Measurements from ENCODE around the gene CDC5L. TPM values are rescaled to one million over a fixed set of nuclear protein-coding genes. Genes with fewer than 3 reads are reported as not detected.
"Not testable (repeated sequence)": the region's sequence is repeated elsewhere in the genome, so short reads cannot be mapped to it uniquely, and the experiment has no call there.

Gene CDC5L
- polyA plus RNA-seq, 1 of the 3 experiments (the other 2 are of a cell fraction) = 6.0 TPM

DNA sequence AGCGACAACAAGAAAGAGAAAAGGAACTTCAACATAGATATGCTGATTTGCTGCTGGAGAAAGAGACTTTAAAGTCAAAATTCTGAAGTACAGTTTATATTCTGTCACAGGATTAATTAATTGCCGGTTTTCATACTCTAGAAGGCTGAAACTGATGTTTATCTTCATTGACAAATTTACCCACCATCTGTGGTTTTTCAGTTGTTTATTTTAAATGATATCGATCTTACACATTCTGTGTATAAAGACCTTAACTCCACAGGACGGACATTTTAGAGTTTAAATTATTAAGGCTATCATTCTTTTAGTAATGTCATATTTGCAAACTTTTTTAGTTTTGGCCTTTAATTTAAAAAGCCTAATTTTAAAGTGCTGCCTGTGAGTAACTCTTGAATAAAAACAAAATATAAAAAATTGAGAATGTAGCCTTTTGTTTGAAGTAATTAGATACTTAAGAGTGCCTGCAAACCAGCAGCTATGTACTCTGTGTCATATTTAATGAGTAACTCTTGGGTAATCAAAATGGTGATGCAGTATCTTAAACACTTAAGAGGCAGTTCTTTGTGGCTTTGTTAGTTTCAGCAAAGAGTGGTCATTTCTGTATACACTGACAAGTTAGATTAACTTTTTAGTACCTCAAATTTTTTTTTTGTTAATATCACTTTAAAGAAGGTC is 59.3 kb downstream of the CDC5L start (continued):
- TF ChIP-seq, protein P1, sequence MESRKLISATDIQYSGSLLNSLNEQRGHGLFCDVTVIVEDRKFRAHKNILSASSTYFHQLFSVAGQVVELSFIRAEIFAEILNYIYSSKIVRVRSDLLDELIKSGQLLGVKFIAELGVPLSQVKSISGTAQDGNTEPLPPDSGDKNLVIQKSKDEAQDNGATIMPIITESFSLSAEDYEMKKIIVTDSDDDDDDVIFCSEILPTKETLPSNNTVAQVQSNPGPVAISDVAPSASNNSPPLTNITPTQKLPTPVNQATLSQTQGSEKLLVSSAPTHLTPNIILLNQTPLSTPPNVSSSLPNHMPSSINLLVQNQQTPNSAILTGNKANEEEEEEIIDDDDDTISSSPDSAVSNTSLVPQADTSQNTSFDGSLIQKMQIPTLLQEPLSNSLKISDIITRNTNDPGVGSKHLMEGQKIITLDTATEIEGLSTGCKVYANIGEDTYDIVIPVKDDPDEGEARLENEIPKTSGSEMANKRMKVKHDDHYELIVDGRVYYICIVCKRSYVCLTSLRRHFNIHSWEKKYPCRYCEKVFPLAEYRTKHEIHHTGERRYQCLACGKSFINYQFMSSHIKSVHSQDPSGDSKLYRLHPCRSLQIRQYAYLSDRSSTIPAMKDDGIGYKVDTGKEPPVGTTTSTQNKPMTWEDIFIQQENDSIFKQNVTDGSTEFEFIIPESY (IDR thresholded peaks at IDR 0.05; ENCODE audit: borderline replicate concordance, low read depth) = no peak
- peak; percentile 31 for TF ChIP-seq TCF12 (IDR thresholded peaks at IDR 0.05)
- TF ChIP-seq EP300 (IDR thresholded peaks at IDR 0.05; ENCODE audit: borderline replicate concordance in 1 of 2, low read depth in 1 of 2, low read length in 1 of 2) = 0 out of 4 replicates have a peak, but pooled peaks of 1 of the 2 experiments have one; percentile 8
- no peak; the same call in 1 of the 2 replicates for TF ChIP-seq NFIC (IDR thresholded peaks at IDR 0.05; ENCODE audit: borderline replicate concordance)
- TF ChIP-seq, protein P2, sequence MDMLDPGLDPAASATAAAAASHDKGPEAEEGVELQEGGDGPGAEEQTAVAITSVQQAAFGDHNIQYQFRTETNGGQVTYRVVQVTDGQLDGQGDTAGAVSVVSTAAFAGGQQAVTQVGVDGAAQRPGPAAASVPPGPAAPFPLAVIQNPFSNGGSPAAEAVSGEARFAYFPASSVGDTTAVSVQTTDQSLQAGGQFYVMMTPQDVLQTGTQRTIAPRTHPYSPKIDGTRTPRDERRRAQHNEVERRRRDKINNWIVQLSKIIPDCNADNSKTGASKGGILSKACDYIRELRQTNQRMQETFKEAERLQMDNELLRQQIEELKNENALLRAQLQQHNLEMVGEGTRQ (IDR thresholded peaks at IDR 0.05; ENCODE audit: borderline replicate concordance, low read depth, low read length) = no peak
- no peak for TF ChIP-seq TEAD4 (IDR thresholded peaks at IDR 0.05; ENCODE audit: borderline replicate concordance, insufficient read depth)
- TF ChIP-seq, protein P3, sequence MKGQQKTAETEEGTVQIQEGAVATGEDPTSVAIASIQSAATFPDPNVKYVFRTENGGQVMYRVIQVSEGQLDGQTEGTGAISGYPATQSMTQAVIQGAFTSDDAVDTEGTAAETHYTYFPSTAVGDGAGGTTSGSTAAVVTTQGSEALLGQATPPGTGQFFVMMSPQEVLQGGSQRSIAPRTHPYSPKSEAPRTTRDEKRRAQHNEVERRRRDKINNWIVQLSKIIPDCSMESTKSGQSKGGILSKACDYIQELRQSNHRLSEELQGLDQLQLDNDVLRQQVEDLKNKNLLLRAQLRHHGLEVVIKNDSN (IDR thresholded peaks at IDR 0.05; ENCODE audit: borderline replicate concordance, low read depth) = no peak
- TF ChIP-seq SMC3 (IDR thresholded peaks at IDR 0.05; ENCODE audit: low read depth, low read length) = no peak
- no peak for TF ChIP-seq RAD21 (IDR thresholded peaks at IDR 0.05; ENCODE audit: low read length)
- TF ChIP-seq YY1 (IDR thresholded peaks at IDR 0.05; ENCODE audit: low read depth) = no peak
- TF ChIP-seq, protein P4, sequence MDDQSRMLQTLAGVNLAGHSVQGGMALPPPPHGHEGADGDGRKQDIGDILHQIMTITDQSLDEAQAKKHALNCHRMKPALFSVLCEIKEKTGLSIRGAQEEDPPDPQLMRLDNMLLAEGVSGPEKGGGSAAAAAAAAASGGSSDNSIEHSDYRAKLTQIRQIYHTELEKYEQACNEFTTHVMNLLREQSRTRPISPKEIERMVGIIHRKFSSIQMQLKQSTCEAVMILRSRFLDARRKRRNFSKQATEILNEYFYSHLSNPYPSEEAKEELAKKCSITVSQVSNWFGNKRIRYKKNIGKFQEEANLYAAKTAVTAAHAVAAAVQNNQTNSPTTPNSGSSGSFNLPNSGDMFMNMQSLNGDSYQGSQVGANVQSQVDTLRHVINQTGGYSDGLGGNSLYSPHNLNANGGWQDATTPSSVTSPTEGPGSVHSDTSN (IDR thresholded peaks at IDR 0.05) = peak; percentile 80
- TF ChIP-seq FOXJ3 (CRISPR knock-in tag; IDR thresholded peaks at IDR 0.05) = no peak
- TF ChIP-seq RCOR1 (IDR thresholded peaks at IDR 0.05; ENCODE audit: low read length) = no peak
- no peak for TF ChIP-seq CHD2 (IDR thresholded peaks at IDR 0.05; ENCODE audit: low read length, partially characterized antibody)
- TF ChIP-seq, protein P5, sequence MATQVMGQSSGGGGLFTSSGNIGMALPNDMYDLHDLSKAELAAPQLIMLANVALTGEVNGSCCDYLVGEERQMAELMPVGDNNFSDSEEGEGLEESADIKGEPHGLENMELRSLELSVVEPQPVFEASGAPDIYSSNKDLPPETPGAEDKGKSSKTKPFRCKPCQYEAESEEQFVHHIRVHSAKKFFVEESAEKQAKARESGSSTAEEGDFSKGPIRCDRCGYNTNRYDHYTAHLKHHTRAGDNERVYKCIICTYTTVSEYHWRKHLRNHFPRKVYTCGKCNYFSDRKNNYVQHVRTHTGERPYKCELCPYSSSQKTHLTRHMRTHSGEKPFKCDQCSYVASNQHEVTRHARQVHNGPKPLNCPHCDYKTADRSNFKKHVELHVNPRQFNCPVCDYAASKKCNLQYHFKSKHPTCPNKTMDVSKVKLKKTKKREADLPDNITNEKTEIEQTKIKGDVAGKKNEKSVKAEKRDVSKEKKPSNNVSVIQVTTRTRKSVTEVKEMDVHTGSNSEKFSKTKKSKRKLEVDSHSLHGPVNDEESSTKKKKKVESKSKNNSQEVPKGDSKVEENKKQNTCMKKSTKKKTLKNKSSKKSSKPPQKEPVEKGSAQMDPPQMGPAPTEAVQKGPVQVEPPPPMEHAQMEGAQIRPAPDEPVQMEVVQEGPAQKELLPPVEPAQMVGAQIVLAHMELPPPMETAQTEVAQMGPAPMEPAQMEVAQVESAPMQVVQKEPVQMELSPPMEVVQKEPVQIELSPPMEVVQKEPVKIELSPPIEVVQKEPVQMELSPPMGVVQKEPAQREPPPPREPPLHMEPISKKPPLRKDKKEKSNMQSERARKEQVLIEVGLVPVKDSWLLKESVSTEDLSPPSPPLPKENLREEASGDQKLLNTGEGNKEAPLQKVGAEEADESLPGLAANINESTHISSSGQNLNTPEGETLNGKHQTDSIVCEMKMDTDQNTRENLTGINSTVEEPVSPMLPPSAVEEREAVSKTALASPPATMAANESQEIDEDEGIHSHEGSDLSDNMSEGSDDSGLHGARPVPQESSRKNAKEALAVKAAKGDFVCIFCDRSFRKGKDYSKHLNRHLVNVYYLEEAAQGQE (IDR thresholded peaks at IDR 0.05; ENCODE audit: low read depth, low read length) = no peak
- no peak for TF ChIP-seq GABPA (IDR thresholded peaks at IDR 0.05; ENCODE audit: low read depth)
- no peak for TF ChIP-seq POLR2AphosphoS5 (IDR thresholded peaks at IDR 0.05; ENCODE audit: low read depth, low read length)

DNA sequence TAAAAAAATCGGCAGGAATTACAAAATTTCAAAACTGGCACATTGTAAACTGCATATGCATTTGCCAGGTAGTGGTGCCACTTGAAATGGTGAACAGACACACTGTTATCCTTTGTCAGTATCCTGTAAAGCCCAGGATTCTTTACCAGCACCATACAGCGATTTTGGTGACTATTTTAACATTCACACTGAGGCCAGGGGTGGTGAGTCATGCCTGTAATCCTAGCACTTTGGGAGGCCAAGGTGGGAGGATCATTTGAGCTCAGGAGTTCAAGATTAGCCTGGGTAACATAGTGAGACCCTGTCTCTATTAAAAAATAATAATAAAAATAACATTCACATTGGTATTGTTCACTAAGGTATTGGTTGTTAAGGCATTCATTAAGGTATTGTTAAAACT is 61.7 kb downstream of the CDC5L start:
- WGBS (ENCODE audit: low lambda C conversion rate) = 47% methylated on average over 2 of the region's 2 CpGs
- H3K9me3 ChIP-seq; POLR2A ChIA-PET; H2AFZ ChIP-seq (ENCODE audit: low read depth); H3K9ac ChIP-seq; H3K4me3 ChIP-seq (ENCODE audit: low read depth in 2 of 2, low read length in 1 of 2); DNase-seq; H4K20me1 ChIP-seq (ENCODE audit: insufficient read depth); H3K27me3 ChIP-seq (ENCODE audit: insufficient read depth); H3K79me2 ChIP-seq (ENCODE audit: insufficient read depth); H3K4me2 ChIP-seq; H3K9me2 ChIP-seq; H3K27ac ChIP-seq (ENCODE audit: low read depth in 2 of 2, low read length in 1 of 2): not testable (repeated sequence)
- peaks cover 35% of the 10 kb centered on the region for H3F3A ChIP-seq (replicated peaks; ENCODE audit: insufficient read depth)
- peaks cover 41 to 46% of the 10 kb centered on the region in 2 experiments for H3K36me3 ChIP-seq (replicated peaks in 1 of 2; ENCODE audit: control insufficient read depth in 1 of 2, insufficient read depth in 2 of 2, low read length in 1 of 2)
- CTCF ChIA-PET = interaction anchor here (0.9 kb wide), 1 partner anchor 18 kb away, joined by 3 read pairs; no protein-coding TSS in a partner anchor
- H3K4me1 ChIP-seq (ENCODE audit: control insufficient read depth in 1 of 2, insufficient read depth in 2 of 2, low read depth in 1 of 2, low read length in 1 of 2) = peaks cover 11 to 18% of the 10 kb centered on the region in 2 experiments

All from SK-N-SH (cell line).